ENCODE data around the gene TUSC2.

GRCh38 chr3:50347187-50347813, 19.3 kb upstream of the TUSC2 start:
- no peak for TF ChIP-seq PATZ1 (CRISPR knock-in tag; IDR thresholded peaks at IDR 0.05; ENCODE audit: borderline replicate concordance)
- TF ChIP-seq BACH2 (CRISPR knock-in tag; IDR thresholded peaks at IDR 0.05; ENCODE audit: borderline replicate concordance), result no peak
- no peak for TF ChIP-seq CREB5 (CRISPR knock-in tag; IDR thresholded peaks at IDR 0.05; ENCODE audit: low read depth)
- no peak for TF ChIP-seq ISL1 (CRISPR knock-in tag; IDR thresholded peaks at IDR 0.05)
- no peak for TF ChIP-seq ESRRG (CRISPR knock-in tag; IDR thresholded peaks at IDR 0.05)
- no peak for TF ChIP-seq TOX (CRISPR knock-in tag; IDR thresholded peaks at IDR 0.05; ENCODE audit: borderline replicate concordance)
- TF ChIP-seq CSRNP3 (CRISPR knock-in tag; IDR thresholded peaks at IDR 0.05), result no peak
- no peak for TF ChIP-seq ZC3H10 (CRISPR knock-in tag; IDR thresholded peaks at IDR 0.05)
- TF ChIP-seq PPARA (CRISPR knock-in tag; IDR thresholded peaks at IDR 0.05; ENCODE audit: borderline replicate concordance), result no peak
- TF ChIP-seq SNAI2 (CRISPR knock-in tag; IDR thresholded peaks at IDR 0.05), result no peak

All from SK-N-SH treated with all-trans-retinoic acid at 6 μM for 48 hours (cell line).